Chondrocyte (in vitro differentiated cells): Measurements from ENCODE around the gene RGS14. TPM values are rescaled to one million over a fixed set of nuclear protein-coding genes. Genes with fewer than 3 reads are reported as not detected.
A peak's percentile ranks its signal among the peaks of the same experiment; 100 is the strongest.

Source experiments
- DNase-seq: peaks from one replicate; pipeline ENCODE4 v3.0.0; 2021; ENCODE audit warnings: mixed read lengths, low spot score
- H3K27ac Mint-ChIP-seq: one replicate; pipeline ENCODE4 v1.8.0; 2021; ENCODE audit warnings: mild to moderate bottlenecking, moderate library complexity, mixed read lengths; ENCODE audit not compliant: unreplicated experiment
- H3K27me3 Mint-ChIP-seq: 2 replicates; pipeline ENCODE4 v1.8.0; 2021; ENCODE audit warnings: low read depth, mixed read lengths
- H3K36me3 Mint-ChIP-seq: 2 replicates; pipeline ENCODE4 v1.8.0; 2021; ENCODE audit warnings: low read depth, mixed read lengths
- H3K4me1 Mint-ChIP-seq: 2 replicates; pipeline ENCODE4 v1.8.0; 2021; ENCODE audit warnings: low read depth, mild to moderate bottlenecking, mixed read lengths
- H3K4me3 Mint-ChIP-seq: one replicate; pipeline ENCODE4 v1.8.0; 2021; ENCODE audit warnings: mild to moderate bottlenecking, moderate library complexity, mixed read lengths; ENCODE audit not compliant: unreplicated experiment
- H3K9me3 Mint-ChIP-seq: 2 replicates; pipeline ENCODE4 v1.8.0; 2021; ENCODE audit warnings: low read depth, mixed read lengths
- long read RNA-seq: library from polyadenylated mRNA; stranded (forward); transcript quantifications from one replicate; pipeline ENCODE4 v2.0.0, GENCODE V29; 2021
- total RNA-seq: library from RNA; stranded (reverse); gene quantifications from 3 replicates; pipeline ENCODE4 v1.2.1, GENCODE V29; 2021
- TF ChIP-seq, protein P1 (sequence below): fragments of 200-600 bp; sonication (generic); IDR thresholded peaks from 2 replicates; pipeline ENCODE4 v1.5.0; 2021; ENCODE audit warnings: antibody characterized with exemption, mild to moderate bottlenecking, moderate library complexity

The RGS14 gene, protein sequence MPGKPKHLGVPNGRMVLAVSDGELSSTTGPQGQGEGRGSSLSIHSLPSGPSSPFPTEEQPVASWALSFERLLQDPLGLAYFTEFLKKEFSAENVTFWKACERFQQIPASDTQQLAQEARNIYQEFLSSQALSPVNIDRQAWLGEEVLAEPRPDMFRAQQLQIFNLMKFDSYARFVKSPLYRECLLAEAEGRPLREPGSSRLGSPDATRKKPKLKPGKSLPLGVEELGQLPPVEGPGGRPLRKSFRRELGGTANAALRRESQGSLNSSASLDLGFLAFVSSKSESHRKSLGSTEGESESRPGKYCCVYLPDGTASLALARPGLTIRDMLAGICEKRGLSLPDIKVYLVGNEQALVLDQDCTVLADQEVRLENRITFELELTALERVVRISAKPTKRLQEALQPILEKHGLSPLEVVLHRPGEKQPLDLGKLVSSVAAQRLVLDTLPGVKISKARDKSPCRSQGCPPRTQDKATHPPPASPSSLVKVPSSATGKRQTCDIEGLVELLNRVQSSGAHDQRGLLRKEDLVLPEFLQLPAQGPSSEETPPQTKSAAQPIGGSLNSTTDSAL
- 6.8 to 11.6 TPM (median 10.1 TPM) in 3 replicates for total RNA-seq
- long read RNA-seq, partial matches to known transcripts, result 6 of 19 reads
- long read RNA-seq, other reads (novel, unspliced or antisense), result 5 of 19 reads

DNA sequence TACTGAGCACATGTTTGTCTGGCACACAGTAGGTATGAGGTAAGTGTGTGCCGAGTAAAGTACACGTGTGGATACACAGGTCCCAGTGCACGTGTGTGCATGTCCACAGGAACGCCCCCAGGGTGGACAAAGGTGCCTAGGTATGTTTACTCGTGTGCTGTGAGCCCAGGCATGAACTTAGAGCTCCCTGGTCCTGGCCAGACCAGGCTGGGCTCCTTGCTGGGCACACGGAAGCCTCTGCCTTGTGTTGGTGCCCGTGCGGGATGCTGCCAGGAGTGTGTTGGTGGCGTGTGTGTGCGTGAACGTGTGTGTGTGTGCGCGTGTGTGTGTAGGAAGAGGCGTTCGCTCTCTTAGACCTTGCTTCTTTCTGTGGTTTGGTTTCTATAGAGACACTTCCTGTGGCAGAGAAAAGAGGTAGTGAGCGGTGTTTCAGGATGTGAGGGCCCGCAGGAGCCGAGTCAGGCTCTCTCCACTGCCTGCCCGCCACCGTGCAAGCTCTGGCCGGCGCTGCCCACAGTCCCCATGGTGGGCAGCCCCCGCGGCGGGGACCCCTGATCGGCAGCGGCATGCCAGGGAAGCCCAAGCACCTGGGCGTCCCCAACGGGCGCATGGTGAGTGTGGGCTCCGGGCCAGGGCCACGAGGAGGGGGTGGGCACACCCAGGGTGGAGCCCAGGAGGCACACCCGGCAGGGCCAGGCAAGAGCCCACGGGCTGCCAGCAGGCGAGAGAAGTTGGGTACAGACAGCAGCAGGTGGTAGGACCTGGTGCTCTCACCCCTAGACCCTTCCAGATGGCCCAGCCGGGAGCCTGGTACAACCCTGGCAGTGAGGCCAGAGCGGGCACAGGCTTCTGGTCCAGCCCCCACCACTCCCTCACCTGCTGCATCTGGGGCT, at the start of gene RGS14:
Gene RGS14 (plus strand): TSS at position 466 of the 893 bp plus-strand sequence. CDS start 101 bp downstream, at position 567.
- DNase-seq, result no peak
- TF ChIP-seq, protein P1, sequence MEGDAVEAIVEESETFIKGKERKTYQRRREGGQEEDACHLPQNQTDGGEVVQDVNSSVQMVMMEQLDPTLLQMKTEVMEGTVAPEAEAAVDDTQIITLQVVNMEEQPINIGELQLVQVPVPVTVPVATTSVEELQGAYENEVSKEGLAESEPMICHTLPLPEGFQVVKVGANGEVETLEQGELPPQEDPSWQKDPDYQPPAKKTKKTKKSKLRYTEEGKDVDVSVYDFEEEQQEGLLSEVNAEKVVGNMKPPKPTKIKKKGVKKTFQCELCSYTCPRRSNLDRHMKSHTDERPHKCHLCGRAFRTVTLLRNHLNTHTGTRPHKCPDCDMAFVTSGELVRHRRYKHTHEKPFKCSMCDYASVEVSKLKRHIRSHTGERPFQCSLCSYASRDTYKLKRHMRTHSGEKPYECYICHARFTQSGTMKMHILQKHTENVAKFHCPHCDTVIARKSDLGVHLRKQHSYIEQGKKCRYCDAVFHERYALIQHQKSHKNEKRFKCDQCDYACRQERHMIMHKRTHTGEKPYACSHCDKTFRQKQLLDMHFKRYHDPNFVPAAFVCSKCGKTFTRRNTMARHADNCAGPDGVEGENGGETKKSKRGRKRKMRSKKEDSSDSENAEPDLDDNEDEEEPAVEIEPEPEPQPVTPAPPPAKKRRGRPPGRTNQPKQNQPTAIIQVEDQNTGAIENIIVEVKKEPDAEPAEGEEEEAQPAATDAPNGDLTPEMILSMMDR, result no peak
- Mint-ChIP-seq H3K27me3 (peaks cover 1% of the 10 kb centered on the region), H3K9me3 (peaks cover 2% of the 10 kb centered on the region), H3K4me3 (no peak within 1 kb of the TSS), H3K4me1 (peaks cover 4% of the 10 kb centered on the region), H3K36me3 (no peaks in the 10 kb centered on the region), H3K27ac (peak within 1 kb of the TSS; percentile 10)

DNA sequence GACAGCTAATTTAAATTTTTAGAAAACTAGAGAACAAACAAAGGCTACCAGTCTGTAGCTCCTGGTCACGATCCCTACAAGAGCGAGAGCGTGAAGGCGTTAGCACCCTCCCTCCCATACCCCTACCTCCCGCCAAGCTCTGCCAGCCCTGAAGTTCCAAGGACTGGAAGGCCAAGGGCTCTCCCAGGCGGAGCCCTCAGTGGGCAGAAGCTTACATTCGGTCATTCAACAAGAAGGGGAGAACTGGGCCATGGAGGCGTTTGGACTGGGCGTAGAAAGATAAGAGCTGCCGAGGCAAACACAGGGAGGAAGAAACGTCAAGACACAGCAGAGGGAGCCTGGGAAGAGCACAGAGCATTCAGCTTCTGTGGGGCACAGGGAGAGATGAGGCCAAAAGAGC, 49.0 kb upstream of the RGS14 start:
- H3K27ac Mint-ChIP-seq, result peak overlapping the region; percentile 8
- no peak for DNase-seq
- TF ChIP-seq, protein P1, result no peak
- H3K36me3 Mint-ChIP-seq, result peaks cover 7% of the 10 kb centered on the region
- no peaks in the 10 kb centered on the region for H3K9me3 Mint-ChIP-seq
- H3K4me3 Mint-ChIP-seq, result no peak overlapping the region
- peaks cover 49% of the 10 kb centered on the region for H3K4me1 Mint-ChIP-seq
- no peaks in the 10 kb centered on the region for H3K27me3 Mint-ChIP-seq

DNA sequence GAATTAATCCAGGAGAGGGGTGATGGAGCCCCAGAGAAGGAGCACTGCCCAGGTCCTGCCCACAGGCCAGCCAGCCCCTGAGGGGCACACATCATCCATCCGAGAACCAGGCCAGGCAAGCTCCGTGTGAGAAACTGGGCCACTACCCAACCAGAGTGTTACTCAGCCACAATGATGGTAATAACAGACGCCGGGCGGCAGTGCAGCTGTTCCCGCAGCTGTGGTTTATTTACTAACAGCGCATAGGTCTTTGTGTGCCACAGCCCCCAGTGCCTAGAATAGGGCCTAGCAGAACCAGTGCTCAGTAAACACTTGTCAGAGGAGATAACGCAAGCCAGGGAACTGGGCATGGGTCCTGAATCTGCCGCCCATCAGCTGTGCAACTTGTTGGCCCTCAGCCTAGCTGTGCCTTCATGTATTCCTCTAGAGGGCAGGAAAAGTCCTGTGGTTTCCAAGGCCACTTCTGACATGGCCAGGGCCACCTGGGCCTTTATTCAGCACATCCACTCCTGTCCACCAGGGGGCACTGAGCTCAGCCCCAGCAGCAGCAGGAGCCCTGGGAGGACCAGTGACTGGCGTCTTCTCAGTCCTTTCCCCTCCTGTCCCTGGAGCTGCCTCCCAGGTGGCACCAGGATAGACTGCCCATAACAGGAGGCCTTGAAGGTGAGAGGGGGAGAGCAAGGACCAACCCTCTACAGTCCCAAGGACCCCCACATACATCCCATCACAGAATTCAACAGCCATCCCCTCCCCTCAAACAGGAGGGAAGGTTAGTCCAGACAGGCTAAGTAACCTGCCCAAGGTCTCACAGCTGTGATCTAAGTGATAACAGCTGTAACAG, 48.2 kb upstream of the RGS14 start:
- Mint-ChIP-seq H3K27ac (peak overlapping the region; percentile 57), H3K4me3 (peak overlapping the region; percentile 25), H3K27me3 (no peaks in the 10 kb centered on the region), H3K9me3 (no peaks in the 10 kb centered on the region), H3K36me3 (peaks cover 7% of the 10 kb centered on the region), H3K4me1 (peaks cover 42% of the 10 kb centered on the region)
- no peak for DNase-seq
- TF ChIP-seq, protein P1, result peak; percentile 87

DNA sequence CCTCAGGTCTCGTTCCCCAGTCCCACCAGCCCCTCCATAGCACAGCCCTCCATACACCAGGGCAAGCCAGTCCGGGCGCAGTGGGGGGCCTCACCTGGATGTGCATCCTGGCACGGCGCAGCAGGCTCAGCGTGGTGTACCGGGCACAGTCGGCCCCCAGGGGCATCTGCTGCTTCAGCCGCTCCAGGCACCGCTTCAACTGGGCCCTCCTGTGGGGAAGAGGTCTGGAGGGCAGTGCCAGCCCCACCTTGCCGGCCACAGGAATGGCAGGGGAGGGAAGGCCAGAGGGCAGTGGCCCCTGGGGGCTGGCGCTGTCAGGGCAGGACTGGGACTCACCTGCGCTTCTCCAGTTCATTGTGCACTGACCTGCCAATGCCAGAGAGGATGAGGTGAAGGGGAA, 47.4 kb upstream of the RGS14 start:
- no peak overlapping the region for H3K27ac Mint-ChIP-seq
- DNase-seq, result peak; percentile 88
- peak overlapping the region; percentile 71 for H3K4me3 Mint-ChIP-seq
- peaks cover 34% of the 10 kb centered on the region for H3K4me1 Mint-ChIP-seq
- no peaks in the 10 kb centered on the region for H3K9me3 Mint-ChIP-seq
- peaks cover 5% of the 10 kb centered on the region for H3K36me3 Mint-ChIP-seq
- TF ChIP-seq, protein P1, result no peak
- H3K27me3 Mint-ChIP-seq, result no peaks in the 10 kb centered on the region
